ENCODE results near the gene AKAP1.

Gene AKAP1
- total RNA-seq = 44.4 to 51.4 reads per million in 2 donors

DNA sequence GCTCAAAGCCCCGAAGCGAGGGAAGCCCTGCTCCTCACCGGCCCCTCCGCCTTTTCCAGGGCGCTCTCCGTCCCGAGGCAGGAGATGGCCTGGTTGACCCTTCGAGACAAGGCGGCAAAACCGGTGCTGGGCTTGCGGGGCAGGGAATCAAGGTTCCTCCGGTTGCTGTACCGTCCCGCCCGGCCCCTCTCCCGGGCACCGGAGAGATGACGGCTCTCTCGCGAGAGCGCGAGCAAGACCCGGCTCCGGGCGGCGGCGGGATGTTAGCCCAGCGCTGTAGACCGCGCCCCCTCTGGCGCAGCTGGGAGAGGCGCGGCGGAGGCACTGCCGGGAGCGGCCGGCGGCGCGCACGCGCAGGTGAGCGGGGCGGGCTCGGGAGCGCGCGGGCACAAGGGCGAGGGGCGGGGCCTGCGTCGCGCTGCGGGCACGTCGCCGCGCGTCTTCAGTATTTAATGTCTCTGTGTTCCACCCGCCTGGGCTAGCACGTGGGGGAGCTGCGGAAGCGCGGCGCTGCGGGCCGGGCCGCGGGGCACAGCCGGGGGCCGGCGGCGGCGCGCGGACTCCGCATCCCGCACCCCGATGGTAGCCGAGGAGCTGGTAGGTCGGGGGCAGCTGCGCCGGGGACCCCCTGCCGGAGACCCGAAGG, at the start of gene AKAP1:
Gene AKAP1 (plus strand): TSS at position 445 of the 646 bp plus-strand sequence. CDS start 20,219 bp downstream, outside the sequence.
- peak; percentile 91 to 98 (median 95) for DNase-seq

DNA sequence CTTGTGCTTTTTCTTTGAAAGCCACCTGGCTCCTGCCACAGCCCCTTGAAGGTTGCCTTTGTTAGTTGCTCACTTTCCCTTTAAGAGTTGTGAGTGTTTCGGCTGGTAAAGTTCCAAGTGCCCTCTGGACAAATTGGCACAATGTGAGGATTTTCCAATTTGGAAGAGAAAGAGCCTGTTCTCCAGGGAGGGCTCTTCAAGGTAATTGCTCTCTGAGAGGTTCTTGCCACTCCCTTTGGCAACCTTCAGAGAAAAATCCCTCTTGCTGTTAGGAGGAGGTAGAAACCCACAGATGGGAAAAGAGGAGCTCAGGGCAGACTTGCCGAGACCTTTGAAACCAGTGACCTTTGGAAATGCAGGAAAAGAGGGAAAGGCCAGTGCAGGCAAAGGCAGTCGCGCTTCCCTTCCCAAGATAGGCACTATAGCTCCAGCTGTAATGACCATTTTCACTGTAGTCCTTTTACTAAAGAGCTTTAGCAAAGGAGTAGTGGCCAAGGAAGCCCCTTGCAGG, 49.0 kb upstream of the AKAP1 start:
- no peak for DNase-seq

- no peak for DNase-seq
Measured at GRCh38 chr17:57037411-57037810, 47.6 kb upstream of the AKAP1 start.

- no peak for DNase-seq
Measured at GRCh38 chr17:57038486-57038885, 46.6 kb upstream of the AKAP1 start.

GRCh38 chr17:57040571-57040970, 44.5 kb upstream of the AKAP1 start:
- no peak for DNase-seq

DNA sequence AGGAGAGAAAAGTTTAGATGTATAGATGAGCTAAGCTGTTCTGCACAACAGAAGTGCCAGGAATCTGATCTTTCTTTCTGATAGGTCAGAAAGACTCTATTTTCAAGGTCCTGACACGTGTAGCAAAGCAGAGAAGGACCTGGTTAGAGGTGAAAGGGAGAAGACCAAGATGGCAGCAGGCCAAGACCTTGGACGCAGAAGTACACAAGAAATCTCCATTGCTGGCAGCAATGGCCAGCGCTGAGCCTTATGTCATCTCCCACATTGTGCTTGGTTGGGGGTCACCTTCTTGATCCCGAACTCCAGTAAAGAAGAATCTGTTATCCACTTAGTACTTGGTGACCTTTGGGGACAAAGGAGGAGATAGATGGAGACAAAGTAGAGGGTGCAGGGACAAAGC, 41.8 kb upstream of the AKAP1 start:
- DNase-seq = no peak

DNA sequence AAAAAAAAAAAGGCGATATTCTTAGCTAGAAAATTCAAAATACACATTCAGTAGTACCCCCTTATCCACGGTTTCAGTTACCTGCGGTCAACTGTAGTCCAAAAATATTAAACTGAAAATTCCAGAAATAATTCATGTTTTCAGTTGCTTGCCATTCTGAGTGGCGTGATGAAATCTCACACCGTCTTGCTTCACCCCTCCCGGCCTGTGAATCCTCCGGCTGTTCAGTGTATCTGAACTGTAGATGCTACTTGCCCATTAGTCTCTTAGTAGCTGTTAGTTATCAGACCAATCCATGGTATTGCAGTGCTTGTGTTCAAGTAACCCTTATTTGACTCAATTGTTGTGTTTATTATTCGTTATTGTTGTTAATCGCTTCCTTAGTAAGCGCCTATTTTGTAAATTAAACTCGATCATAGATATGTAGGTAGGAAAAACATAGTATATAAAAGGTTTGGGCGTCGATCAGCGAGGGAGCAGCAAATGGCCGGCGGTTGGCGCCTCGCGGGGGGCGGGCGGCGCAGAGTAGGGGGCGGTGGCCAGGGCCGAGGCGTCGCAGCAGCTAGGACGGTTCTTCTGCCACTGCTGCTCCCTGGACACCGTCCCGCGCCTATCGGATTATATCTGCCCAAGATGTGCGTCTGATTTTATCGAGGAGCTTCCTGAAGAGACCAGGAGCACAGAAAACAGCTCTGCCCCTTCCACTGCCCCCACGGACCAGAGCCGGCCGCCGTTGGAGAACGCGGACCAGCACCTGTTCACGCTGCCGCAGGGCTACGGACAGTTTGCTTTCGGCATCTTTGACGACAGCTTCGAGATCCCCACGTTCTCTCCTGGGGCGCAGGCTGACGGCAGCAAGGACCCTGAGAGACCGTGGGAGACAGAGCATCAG, 39.8 kb upstream of the AKAP1 start:
- peak in 1 of 5 experiments; percentile 3 for DNase-seq

DNA sequence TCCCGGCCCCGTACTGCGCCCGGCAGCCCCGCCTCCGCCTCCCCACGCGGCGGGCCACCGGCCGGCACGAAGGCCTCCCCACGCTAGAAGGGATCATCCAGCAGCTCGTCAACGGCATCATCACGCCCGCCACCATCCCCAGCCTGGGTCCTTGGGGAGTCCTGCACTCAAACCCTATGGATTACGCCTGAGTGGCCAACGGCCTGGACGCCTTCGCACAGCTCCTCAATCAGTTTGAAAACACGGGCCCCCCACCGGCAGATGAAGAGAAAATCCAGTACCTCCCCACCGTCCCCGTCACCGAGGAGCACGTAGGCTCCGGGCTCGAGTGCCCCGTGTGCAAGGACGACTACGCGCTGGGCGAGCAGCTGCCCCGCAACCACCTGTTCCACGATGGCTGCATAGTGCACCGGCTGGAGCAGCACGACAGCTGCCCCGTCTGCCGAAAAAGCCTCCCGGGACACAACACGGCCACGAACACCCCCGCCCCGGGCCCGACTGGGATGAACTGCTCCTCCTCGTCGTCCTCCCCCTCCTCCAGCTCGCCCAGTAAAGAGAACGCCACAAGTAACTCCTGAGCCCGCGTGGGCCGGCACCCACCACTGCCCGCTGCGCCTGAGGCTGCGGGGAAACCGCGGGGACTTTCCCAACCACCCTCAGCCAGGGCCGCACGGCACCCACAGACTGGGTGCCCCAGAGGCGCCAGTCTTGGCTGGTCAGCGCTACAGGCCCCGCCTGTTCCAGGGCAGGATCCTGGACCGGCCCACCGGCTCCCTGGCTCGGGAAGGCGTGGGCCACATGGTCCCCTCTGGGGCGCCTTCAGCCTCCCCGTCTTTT, 39.0 kb upstream of the AKAP1 start:
- DNase-seq = peak in 3 of 5 experiments; percentile 8 to 37 (median 13)

- DNase-seq = no peak
Measured at GRCh38 chr17:57046749-57047148, 38.3 kb upstream of the AKAP1 start.

- DNase-seq = no peak
Measured at GRCh38 chr17:57048096-57048495, 37.0 kb upstream of the AKAP1 start.

GRCh38 chr17:57050306-57050705, 34.7 kb upstream of the AKAP1 start:
- no peak for DNase-seq

DNA sequence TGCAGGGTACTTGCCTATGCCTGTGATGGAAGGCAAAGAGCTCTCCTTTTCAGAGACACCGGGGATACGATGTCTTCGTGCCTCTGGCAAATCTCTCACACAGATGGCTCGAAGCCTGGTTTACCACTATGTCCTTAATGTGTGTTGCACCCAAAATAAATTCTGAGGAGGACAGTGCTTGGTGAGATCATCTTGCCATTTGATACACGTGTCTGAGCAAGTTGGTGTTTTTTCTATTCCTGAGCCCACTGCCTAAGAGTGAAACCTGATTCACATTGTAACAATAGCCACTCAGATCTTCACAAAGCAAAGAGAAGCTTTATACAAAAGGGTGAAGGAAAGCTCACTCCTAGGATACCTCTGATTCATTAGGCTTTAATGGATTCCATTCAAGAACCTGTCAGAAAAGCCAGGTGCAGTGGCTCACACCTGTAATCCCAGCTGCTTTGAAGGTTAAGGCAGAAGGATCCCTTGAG, 33.1 kb upstream of the AKAP1 start:
- no peak for DNase-seq

- DNase-seq = no peak
Measured at GRCh38 chr17:57062865-57063264, 22.2 kb upstream of the AKAP1 start.

- DNase-seq = no peak
Measured at GRCh38 chr17:57067162-57067561, 17.9 kb upstream of the AKAP1 start.

DNA sequence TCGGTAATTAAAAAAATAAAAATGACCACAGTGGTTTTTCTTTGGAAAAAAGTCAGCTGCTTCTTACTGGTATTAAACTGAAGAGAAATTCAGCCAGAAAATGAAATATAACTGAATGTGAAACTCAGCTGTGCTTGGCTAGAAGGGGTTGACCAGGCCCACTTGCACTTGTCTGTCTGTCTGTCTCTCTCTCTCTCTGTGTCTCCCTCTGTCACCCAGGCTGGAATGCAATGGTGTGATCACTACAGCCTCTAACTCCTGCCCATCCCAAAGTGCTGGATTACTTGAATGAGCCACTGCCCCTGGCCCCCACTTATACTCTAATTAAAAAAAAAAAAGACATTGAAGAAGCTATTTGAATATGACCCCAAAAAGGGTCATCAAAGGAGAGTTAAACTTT, 17.3 kb upstream of the AKAP1 start:
- no peak for DNase-seq

- peak in 1 of 5 experiments; percentile 35 for DNase-seq
Measured at GRCh38 chr17:57068222-57068658, 16.8 kb upstream of the AKAP1 start.

DNA sequence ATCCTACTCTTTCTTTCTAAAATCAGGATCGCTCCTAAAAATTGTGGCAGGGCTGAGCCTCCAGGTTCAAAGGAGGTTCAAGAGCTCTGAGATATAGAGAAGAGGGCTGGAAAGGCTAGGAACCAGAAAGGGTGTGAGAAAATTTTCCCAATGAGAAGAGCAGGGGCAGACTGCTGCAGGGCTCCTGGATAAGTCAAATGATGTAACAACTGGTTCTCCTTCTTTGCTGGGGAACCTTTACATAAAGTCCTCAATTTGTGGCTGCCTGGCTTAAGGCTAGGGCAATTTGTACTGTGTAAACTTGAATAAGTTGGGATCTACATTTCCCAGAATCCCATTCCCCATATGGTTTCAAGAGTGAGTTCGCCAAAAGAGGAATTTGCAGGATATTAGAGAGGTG, 16.3 kb upstream of the AKAP1 start:
- no peak for DNase-seq

DNA sequence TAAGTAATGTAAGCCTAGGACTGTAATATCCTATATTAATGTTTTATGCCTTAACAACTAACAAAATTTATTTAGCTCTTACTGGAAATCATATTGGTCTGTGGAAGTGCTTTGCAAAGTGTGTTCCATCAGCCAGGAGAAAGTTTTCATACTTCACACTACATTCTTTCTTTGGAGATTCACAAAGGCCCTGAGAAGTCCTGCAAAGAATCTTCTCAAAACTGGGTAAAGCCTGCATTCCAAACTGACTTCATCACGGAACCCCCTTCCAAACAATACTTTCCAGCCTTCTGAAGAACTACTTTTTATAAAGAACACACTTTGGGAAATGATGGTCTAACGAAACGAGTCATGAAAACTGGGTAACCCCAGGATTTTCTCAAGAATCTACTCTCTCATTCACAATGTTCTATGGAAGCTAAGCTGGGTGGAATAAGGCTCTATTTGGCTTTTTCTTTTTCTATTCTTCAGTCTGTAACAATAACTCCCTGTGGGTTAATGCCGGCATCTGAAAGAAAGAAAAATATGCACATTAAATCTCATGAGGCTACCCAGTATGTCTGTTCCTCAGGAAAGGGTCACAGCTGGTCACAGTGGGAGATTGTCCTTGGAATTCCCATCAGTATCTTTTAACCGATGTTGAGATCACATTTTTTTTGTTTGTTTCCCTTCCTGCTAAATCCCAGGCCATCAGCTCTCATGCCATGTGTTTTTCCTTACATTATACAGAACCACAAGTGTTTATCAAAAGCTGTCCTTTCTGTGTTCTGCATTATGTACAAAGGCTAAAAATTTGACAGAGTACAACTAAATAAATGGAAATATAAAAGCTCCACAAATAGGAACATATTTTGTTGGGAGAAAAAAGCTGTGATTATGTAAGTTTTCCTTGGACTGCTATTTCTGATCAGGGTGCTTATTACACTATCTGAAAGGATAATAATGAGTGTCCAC, 12.8 kb upstream of the AKAP1 start:
- no peak for DNase-seq

DNA sequence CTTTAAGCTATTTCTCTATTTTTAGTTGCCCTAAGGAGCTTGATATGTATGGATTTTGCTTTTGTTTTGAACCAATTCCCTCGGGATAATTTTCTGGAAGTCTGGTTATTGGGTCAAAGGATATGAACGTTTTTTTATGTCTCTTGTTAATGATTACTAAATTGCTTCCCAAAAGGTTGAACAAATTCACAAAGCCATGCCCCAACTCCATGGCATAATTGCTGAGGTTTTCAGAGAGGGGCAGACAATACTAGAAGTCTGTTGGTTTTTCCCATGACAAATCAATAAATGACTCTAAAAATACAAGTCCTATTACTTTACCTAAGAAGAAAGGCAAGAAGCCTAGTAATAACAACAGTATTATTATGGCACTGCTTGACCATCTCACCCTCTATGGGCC, 11.4 kb upstream of the AKAP1 start:
- no peak for DNase-seq

- no peak for DNase-seq
Measured at GRCh38 chr17:57075193-57075592, 9.9 kb upstream of the AKAP1 start.

DNA sequence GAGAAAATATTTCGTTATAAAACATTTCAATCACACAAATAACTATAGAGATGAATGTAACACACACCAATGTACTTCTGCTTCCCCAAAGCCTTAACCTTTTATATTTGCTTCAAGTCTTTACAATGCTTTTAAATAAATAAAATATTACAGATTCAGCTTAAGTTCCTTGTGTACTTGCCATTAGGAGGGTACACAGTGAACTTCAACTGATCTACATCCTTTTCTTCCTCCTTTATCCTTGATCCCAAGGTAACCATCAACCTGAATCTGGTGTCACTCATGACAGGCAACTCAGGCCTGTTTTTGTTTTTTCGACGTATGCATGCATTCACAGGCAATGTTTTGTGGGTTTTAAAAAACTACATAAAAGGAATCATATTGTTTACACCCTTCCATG, 9.3 kb upstream of the AKAP1 start:
- no peak for DNase-seq

All from T-helper 2 cell (primary cell).